Endothelial cell (in vitro differentiated cells): Measurements from ENCODE around the gene DNAJC5. TPM values are rescaled to one million over a fixed set of nuclear protein-coding genes. Genes with fewer than 3 reads are reported as not detected.
"Not testable (repeated sequence)": the region's sequence is repeated elsewhere in the genome, so short reads cannot be mapped to it uniquely, and the experiment has no call there.

Experiments
- DNase-seq: peaks from one replicate; pipeline ENCODE4 v3.0.0; 2021; ENCODE audit warnings: low spot score
- H3K27ac Mint-ChIP-seq: one replicate; pipeline ENCODE4 v1.8.0; 2021; ENCODE audit warnings: mixed read lengths, inconsistent platforms; ENCODE audit not compliant: unreplicated experiment
- H3K27me3 Mint-ChIP-seq: one replicate; pipeline ENCODE4 v1.8.0; 2021; ENCODE audit warnings: mild to moderate bottlenecking, moderate library complexity, mixed read lengths, inconsistent platforms; ENCODE audit not compliant: unreplicated experiment
- H3K36me3 Mint-ChIP-seq: one replicate; pipeline ENCODE4 v1.8.0; 2021; ENCODE audit warnings: mild to moderate bottlenecking, low read depth, mixed read lengths, inconsistent platforms; ENCODE audit not compliant: unreplicated experiment
- H3K4me1 Mint-ChIP-seq: one replicate; pipeline ENCODE4 v1.8.0; 2021; ENCODE audit warnings: mild to moderate bottlenecking, mixed read lengths, inconsistent platforms; ENCODE audit not compliant: unreplicated experiment
- H3K4me3 Mint-ChIP-seq: one replicate; pipeline ENCODE4 v1.8.0; 2021; ENCODE audit warnings: mild to moderate bottlenecking, mixed read lengths, inconsistent platforms; ENCODE audit not compliant: unreplicated experiment
- H3K9me3 Mint-ChIP-seq: one replicate; pipeline ENCODE4 v1.8.0; 2021; ENCODE audit warnings: mixed read lengths, inconsistent platforms; ENCODE audit not compliant: unreplicated experiment
- CTCF ChIP-seq: fragments of 200-600 bp; sonication (generic); IDR thresholded peaks from one replicate; pipeline ENCODE4 v1.5.0; 2021; ENCODE audit warnings: antibody characterized with exemption; ENCODE audit not compliant: unreplicated experiment
- total RNA-seq: library from RNA; stranded (reverse); fragmentation: NEBNext Ultra II Directional; extraction: Animal tissue kit (Norgen Biotek cat#: 25700); gene quantifications from one replicate; pipeline ENCODE4 v1.2.1, GENCODE V29; 2021; ENCODE audit not compliant: unreplicated experiment

Gene DNAJC5
- total RNA-seq, 1 donor from 2014 or later = 54.4 TPM

GRCh38 chr20:63926298-63926697 lies 31.4 kb downstream of the DNAJC5 start:
- Mint-ChIP-seq H3K27me3 (peaks cover 5% of the 10 kb centered on the region), H3K9me3 (no peaks in the 10 kb centered on the region), H3K4me1 (peaks cover 8% of the 10 kb centered on the region), H3K4me3 (no peak overlapping the region), H3K36me3 (peaks cover 31% of the 10 kb centered on the region), H3K27ac (peak overlapping the region; percentile 44)
- no peak for TF ChIP-seq CTCF
- no peak for DNase-seq

GRCh38 chr20:63929071-63929470 lies 34.1 kb downstream of the DNAJC5 start:
- Mint-ChIP-seq H3K4me1 (peaks cover 8% of the 10 kb centered on the region), H3K36me3 (peaks cover 41% of the 10 kb centered on the region), H3K27me3 (peaks cover 5% of the 10 kb centered on the region), H3K27ac (no peak overlapping the region), H3K9me3 (no peaks in the 10 kb centered on the region), H3K4me3 (no peak overlapping the region)
- TF ChIP-seq CTCF = no peak
- no peak for DNase-seq

GRCh38 chr20:63929473-63929883 lies 34.6 kb downstream of the DNAJC5 start:
- DNase-seq, H3K27ac Mint-ChIP-seq, H3K9me3 Mint-ChIP-seq, H3K27me3 Mint-ChIP-seq, H3K4me1 Mint-ChIP-seq: not testable (repeated sequence)
- peaks cover 43% of the 10 kb centered on the region for H3K36me3 Mint-ChIP-seq
- peak overlapping the region; percentile 47 for H3K4me3 Mint-ChIP-seq

- H3K4me1 Mint-ChIP-seq = peaks cover 4% of the 10 kb centered on the region
- TF ChIP-seq CTCF = no peak
- H3K9me3 Mint-ChIP-seq = no peaks in the 10 kb centered on the region
- no peak overlapping the region for H3K27ac Mint-ChIP-seq
- peaks cover 55% of the 10 kb centered on the region for H3K36me3 Mint-ChIP-seq
- H3K4me3 Mint-ChIP-seq = no peak overlapping the region
- peaks cover 6% of the 10 kb centered on the region for H3K27me3 Mint-ChIP-seq
- no peak for DNase-seq
Observed at GRCh38 chr20:63930971-63931553, 36.1 kb downstream of the DNAJC5 start.

- no peak overlapping the region for H3K27ac Mint-ChIP-seq
- H3K36me3 Mint-ChIP-seq = peaks cover 52% of the 10 kb centered on the region
- no peaks in the 10 kb centered on the region for H3K4me1 Mint-ChIP-seq
- no peak for TF ChIP-seq CTCF
- no peaks in the 10 kb centered on the region for H3K9me3 Mint-ChIP-seq
- peaks cover 6% of the 10 kb centered on the region for H3K27me3 Mint-ChIP-seq
- H3K4me3 Mint-ChIP-seq = peak overlapping the region; percentile 51
- no peak for DNase-seq
Observed at GRCh38 chr20:63931735-63932134, 36.8 kb downstream of the DNAJC5 start.
